Posterior cingulate gyrus (tissue), 11 donors: ENCODE measurements around the gene EYA2.
"Not testable (repeated sequence)": the region's sequence is repeated elsewhere in the genome, so short reads cannot be mapped to it uniquely, and the experiment has no call there.

Source experiments
- DNase-seq, 10 donors: peaks; one replicate each; pipeline versions ENCODE4 v3.0.0 to v3.0.0-alpha.2; 2020 to 2021; ENCODE audit warnings: mixed read lengths in 3 of 10
- intact Hi-C: fragments of 100-400 bp; cut with DNase I; formaldehyde crosslinking; loops from one replicate; pipeline ENCODE4 v1.15.1; 2023

Gene EYA2

DNA sequence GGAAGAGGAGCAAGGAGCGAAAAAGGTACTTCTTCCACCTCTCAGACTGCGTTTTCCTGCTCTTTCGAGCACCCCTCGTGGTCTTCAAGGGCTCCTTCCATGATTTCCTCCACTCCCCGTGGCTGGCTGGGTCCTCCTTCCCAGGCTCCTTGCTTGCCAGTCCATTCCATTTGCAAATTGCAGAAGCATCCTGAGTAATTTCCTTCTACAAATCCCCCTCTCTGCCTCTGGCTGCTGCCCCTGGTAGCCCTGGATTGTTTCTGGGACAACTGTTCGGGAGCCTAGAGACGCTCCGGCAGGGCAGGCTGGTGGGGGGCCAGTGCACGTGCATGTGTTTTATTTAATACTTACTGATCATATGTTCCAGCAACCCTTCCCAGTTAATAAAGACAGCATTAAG is 288.7 kb downstream of the EYA2 start:
- DNase-seq = peak in 2 of 10 donors; percentile 37 to 46
- intact Hi-C loops = no loop called here

DNA sequence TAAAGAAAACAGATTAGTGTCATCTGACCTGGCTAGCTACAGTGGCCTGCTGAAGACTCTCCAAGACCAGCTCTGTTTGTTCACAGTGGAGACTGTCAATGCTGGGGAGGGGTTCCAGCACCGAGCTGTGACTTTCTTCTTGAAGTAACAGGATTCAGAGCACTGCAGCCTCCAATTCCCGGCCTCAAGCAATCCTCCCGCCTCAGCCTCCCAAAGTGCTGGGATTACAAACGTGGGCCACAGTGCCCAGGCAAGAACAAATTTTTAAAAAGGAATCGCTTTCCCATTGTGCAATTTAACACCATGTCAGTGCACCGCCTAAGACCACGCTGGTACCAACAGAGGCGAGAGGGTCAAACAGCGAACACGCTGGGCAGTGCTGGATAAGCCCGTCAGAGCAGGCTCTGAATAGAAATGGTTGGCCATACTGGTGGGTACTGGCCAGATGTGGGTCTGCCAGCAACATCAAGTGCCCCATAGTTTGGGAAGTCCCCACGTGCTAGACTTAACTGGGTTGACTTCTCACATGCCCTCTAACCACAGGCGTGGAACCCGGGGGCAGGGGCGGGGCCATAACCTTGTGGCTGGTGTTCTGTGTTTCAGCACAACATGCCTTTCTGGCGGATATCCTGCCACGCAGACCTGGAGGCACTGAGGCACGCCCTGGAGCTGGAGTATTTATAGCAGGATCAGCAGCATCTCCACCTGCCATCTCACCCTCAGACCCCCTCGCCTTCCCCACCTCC is 293.0 kb downstream of the EYA2 start:
- intact Hi-C loops = no loop called here
- DNase-seq = peak in 2 of 10 donors; percentile 15 to 59

- no peak for DNase-seq
- intact Hi-C loops = no loop called here
Observed at GRCh38 chr20:47188540-47188939, 293.9 kb downstream of the EYA2 start.

DNA sequence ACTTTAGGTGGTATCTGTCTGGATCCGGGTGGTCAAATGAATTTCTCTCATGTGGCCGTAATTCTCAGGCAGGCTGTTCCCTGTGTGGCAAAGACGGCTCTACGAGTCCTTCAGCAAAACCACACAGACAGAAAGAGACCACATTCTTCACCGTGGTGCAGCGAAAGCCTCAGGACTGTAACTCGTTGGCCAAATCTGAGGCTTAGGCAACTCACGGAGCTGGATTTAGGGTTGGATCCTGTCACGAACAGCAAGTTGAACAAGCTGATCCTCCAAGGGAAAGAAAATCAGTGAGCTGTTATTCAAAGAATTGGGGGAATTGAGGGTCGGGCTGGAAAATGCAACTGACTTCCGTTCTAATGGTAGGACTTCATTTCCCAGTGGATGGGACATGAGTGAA is 294.4 kb downstream of the EYA2 start:
- peak in 1 of 10 donors; percentile 20 for DNase-seq

GRCh38 chr20:47191074-47191673 is 296.5 kb downstream of the EYA2 start:
- intact Hi-C loops = no loop called here
- no peak for DNase-seq

More for the DNA sequence above, 294.4 kb downstream of the EYA2 start:
- intact Hi-C loops = no loop called here

GRCh38 chr20:47191956-47192355 is 297.3 kb downstream of the EYA2 start:
- intact Hi-C loops = no loop called here
- no peak for DNase-seq

GRCh38 chr20:47195573-47195972 is 300.9 kb downstream of the EYA2 start:
- DNase-seq = no peak
- intact Hi-C loops = loop anchor here (5.0 kb wide), 1 partner anchor 77 kb away; no protein-coding TSS in a partner anchor

DNA sequence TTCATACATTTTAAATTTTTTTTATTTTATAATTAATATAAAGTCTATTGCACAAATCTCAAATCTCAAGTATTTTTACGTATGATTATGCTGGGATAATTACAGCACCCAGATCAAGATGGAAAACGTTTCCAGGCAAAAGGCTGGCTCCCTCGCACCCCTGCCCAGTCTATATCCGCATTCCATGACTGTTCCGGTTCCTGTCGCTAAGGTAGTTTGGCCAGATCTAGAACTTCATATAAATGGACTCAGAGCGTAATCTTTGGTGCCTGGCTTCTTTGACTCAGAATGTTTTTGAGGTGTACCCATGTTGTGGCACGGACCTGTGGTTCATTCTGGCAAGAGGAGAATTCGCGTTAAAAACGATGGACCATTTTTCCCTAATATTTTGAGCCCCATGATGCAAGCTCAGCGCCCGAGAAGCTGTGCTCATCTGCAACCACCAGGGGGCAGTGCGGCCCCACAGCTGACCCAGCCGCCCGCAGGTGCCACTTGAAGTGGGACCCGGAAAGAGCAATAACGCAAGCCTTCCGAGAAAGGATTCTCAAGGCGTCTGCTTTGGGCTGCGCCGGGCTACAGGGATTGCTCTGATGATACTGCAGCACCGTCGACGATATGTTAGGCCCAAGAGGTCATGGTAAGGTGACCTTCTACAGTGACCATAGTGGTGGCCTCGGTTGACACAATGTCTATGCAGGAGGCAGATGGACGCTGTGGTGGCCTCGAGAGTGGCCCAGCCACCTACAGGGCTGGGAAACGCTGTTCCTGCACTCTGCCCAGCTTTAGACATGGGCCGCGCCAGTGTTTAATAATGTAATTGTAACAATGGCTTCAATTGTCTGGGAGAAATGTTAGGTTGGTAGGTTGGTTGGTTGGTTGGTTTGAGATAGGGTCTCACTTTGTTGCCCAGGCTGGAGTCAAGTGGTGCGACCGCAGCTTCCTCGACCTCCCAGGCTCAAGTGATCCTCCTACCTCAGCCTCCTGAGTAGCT is 301.7 kb downstream of the EYA2 start:
- DNase-seq = peak; percentile 44 to 96 (median 76)

GRCh38 chr20:47198254-47198671 is 303.6 kb downstream of the EYA2 start:
- intact Hi-C loops = loop anchor here (5.0 kb wide), 1 partner anchor 74 kb away; no protein-coding TSS in a partner anchor

More for the DNA sequence above, 301.7 kb downstream of the EYA2 start:
- intact Hi-C loops = loop anchor here (1.0 to 5.0 kb wide), 2 partner anchors 76 to 188 kb away; no protein-coding TSS in a partner anchor

GRCh38 chr20:47198996-47199552 is 304.4 kb downstream of the EYA2 start:
- intact Hi-C loops = loop anchor here (5.0 kb wide), 1 partner anchor 73 kb away; no protein-coding TSS in a partner anchor
- DNase-seq = no peak

More at GRCh38 chr20:47198254-47198671, 303.6 kb downstream of the EYA2 start:
- no peak for DNase-seq

- DNase-seq = no peak
- intact Hi-C loops = no loop called here
Observed at GRCh38 chr20:47201074-47201730, 306.6 kb downstream of the EYA2 start.

- intact Hi-C loops = no loop called here
- DNase-seq = no peak
Observed at GRCh38 chr20:47202733-47203667, 308.4 kb downstream of the EYA2 start.

DNA sequence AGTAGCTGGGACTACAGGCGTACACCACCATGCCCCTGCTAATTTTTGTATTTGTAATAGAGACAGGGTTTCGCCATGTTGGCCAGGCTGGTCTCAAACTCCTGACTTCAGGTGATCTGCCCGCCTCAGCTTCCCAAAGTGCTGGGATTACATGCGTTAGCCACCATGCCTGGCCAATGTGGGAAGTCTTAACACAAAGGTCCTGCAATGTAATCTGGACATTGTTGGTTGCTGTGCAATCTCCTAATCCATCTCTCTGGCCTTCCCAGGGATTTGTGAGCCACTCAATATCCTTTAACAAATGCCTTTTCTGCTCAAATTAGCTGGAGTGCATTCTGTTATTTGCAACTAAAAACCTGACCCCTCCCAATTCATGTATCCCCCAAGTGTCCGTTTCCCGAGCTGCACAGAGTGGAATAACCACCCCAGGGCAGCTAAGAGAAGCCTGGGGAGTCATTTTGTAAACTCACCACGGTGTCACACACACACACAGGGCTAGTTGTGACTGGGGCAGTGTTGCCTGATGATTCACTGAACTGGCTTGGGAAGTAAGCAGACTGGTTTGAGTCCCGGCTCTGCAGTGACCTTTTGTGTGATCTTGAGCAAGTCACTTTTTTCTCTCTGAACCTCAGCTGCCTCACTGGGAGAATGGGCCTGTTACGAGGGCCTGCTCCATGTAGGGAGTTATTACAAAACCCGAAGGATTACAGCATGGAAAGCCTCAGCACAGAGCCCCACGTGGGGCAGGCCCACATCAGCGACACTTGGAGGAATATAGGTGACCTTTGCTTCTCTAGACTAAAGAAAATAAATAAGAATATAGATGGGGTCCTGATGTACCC is 309.6 kb downstream of the EYA2 start:
- intact Hi-C loops = no loop called here
- DNase-seq = peak in 1 of 10 donors; percentile 34

DNA sequence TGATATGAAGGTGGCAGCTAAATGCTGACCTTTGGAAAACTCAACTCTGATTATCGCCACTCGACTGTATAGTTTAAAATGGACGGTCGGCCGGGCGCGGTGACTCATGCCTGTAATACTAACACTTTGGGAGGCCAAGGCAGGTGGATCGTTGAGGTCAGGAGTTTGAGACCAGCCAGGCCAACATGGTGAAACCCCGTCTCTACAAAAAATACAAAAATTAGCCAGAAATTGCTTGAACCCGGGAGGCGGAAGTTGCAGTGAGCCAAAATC is 310.1 kb downstream of the EYA2 start:
- DNase-seq, intact Hi-C loops: not testable (repeated sequence)

- DNase-seq = peak in 6 of 10 donors; percentile 26 to 87 (median 64)
- intact Hi-C loops = no loop called here
Observed at GRCh38 chr20:47205577-47206123, 311.0 kb downstream of the EYA2 start.

- peak in 1 of 10 donors; percentile 41 for DNase-seq
Observed at GRCh38 chr20:47206552-47206951, 311.9 kb downstream of the EYA2 start.

GRCh38 chr20:47206962-47207641 is 312.5 kb downstream of the EYA2 start:
- intact Hi-C loops = no loop called here
- DNase-seq = peak in 1 of 10 donors; percentile 55

More at GRCh38 chr20:47206552-47206951, 311.9 kb downstream of the EYA2 start:
- intact Hi-C loops = not testable (repeated sequence)
